Neuronal stem cell (in vitro differentiated cells): ENCODE measurements around the gene FMC1.

ENCODE experiments used
- DNase-seq: peaks from one replicate; pipeline ENCODE4 v3.0.0-alpha.2; 2013; ENCODE audit warnings: low spot score
- H2AFZ ChIP-seq: one replicate; pipeline ENCODE4 v1.6.1; 2013; ENCODE audit warnings: mild to moderate bottlenecking, low read length, inconsistent platforms
- H2AK5ac ChIP-seq: 2 replicates; pipeline ENCODE4 v1.6.1; 2013; ENCODE audit warnings: low read depth, mild to moderate bottlenecking, inconsistent platforms, low read length, moderate library complexity, mixed read lengths
- H2BK120ac ChIP-seq: 2 replicates; pipeline ENCODE4 v1.6.1; 2013; ENCODE audit warnings: low read depth, mild to moderate bottlenecking, inconsistent platforms, low read length, moderate library complexity, mixed read lengths
- H2BK12ac ChIP-seq: one replicate; pipeline ENCODE4 v1.6.1; 2013; ENCODE audit warnings: low read length, inconsistent platforms
- H2BK15ac ChIP-seq: 2 replicates; pipeline ENCODE4 v1.6.1; 2013; ENCODE audit warnings: mild to moderate bottlenecking, low read length, inconsistent platforms, mixed read lengths
- H2BK5ac ChIP-seq: one replicate; pipeline ENCODE4 v1.6.1; 2013; ENCODE audit warnings: inconsistent platforms, mild to moderate bottlenecking, low read length, moderate library complexity
- H3K14ac ChIP-seq: one replicate; pipeline ENCODE4 v1.6.1; 2013; ENCODE audit warnings: low read length, inconsistent platforms
- H3K18ac ChIP-seq: 2 replicates; pipeline ENCODE4 v1.6.1; 2013; ENCODE audit warnings: low read length, inconsistent platforms
- H3K23ac ChIP-seq: 2 replicates; pipeline ENCODE4 v1.6.1; 2013; ENCODE audit warnings: low read depth, mild to moderate bottlenecking, mixed read lengths, low read length, inconsistent platforms; ENCODE audit not compliant: poor library complexity
- H3K27ac ChIP-seq: replicated peaks from 3 replicates; pipeline ENCODE4 v1.5.1; 2013; ENCODE audit warnings: low read length, inconsistent platforms
- H3K27me3 ChIP-seq, 3 experiments: 2 replicates each; pipeline ENCODE4 v1.6.1; 2013; ENCODE audit warnings: low read length in 3 of 3, mild to moderate bottlenecking in 2 of 3, inconsistent platforms in 1 of 3, low read depth in 1 of 3, mixed read lengths in 1 of 3, moderate library complexity in 1 of 3; ENCODE audit not compliant: control insufficient read depth in 3 of 3, insufficient read depth in 3 of 3
- H3K36me3 ChIP-seq, 2 donors: replicated peaks in 1 of 2; 2 replicates each; pipeline ENCODE4 v1.6.1; 2013; ENCODE audit warnings: low read length in 2 of 2; ENCODE audit not compliant: control insufficient read depth in 2 of 2, insufficient read depth in 2 of 2
- H3K4ac ChIP-seq: 2 replicates; pipeline ENCODE4 v1.6.1; 2013; ENCODE audit warnings: inconsistent platforms, mild to moderate bottlenecking, low read length, moderate library complexity
- H3K4me1 ChIP-seq, 2 donors: 1 replicate in 1 of 2; 2 replicates in 1 of 2; pipeline ENCODE4 v1.6.1; 2013; ENCODE audit warnings: low read length in 2 of 2, low read depth in 1 of 2; ENCODE audit not compliant: control insufficient read depth in 2 of 2, insufficient read depth in 1 of 2
- H3K4me2 ChIP-seq: one replicate; pipeline ENCODE4 v1.6.1; 2013; ENCODE audit warnings: mild to moderate bottlenecking, low read length, inconsistent platforms; ENCODE audit not compliant: insufficient read depth, poor library complexity, severe bottlenecking
- H3K4me3 ChIP-seq, 2 donors: 2 replicates each; pipeline ENCODE4 v1.5.1; 2013; ENCODE audit warnings: low read length in 2 of 2, mild to moderate bottlenecking in 2 of 2, inconsistent platforms in 1 of 2, moderate library complexity in 1 of 2
- H3K79me1 ChIP-seq: one replicate; pipeline ENCODE4 v1.6.1; 2013; ENCODE audit warnings: low read depth, mild to moderate bottlenecking, inconsistent platforms, low read length, moderate library complexity
- H3K9ac ChIP-seq: one replicate; pipeline ENCODE4 v1.6.1; 2013; ENCODE audit warnings: mild to moderate bottlenecking, low read depth, low read length, inconsistent platforms; ENCODE audit not compliant: poor library complexity
- H3K9me3 ChIP-seq, 2 donors: replicated peaks in 1 of 2; 2 replicates each; pipeline versions ENCODE3 to v1.6.1; 2013; ENCODE audit warnings: low read length in 2 of 2, mild to moderate bottlenecking in 2 of 2, inconsistent platforms in 1 of 2, low read depth in 1 of 2, mixed read lengths in 1 of 2, moderate library complexity in 1 of 2; ENCODE audit not compliant: control insufficient read depth in 2 of 2, insufficient read depth in 1 of 2
- H4K8ac ChIP-seq: one replicate; pipeline ENCODE4 v1.6.1; 2013; ENCODE audit warnings: low read depth, mild to moderate bottlenecking, inconsistent platforms, low read length, moderate library complexity
- H4K91ac ChIP-seq: one replicate; pipeline ENCODE4 v1.6.1; 2013; ENCODE audit warnings: low read length, low read depth, mild to moderate bottlenecking, inconsistent platforms; ENCODE audit not compliant: poor library complexity
- WGBS, 2 donors: extraction: QIAGEN DNeasy Blood & Tissue Kit; methylation state at CpG; one replicate each; pipeline ENCODE4 v1.1.7; 2013; ENCODE audit warnings: missing lambda C conversion rate in 2 of 2, mixed read lengths in 1 of 2; ENCODE audit not compliant: insufficient read length in 2 of 2, insufficient replicate concordance in 1 of 2; ENCODE audit errors: extremely low coverage in 2 of 2; 5-methylcytosine and 5-hydroxymethylcytosine counted together

Gene FMC1

GRCh38 chr7:139358541-139359365 lies 17.6 kb downstream of the FMC1 start:
- peak overlapping the region; percentile 90 for H2AFZ ChIP-seq
- no peak overlapping the region for H3K4ac ChIP-seq
- H3K14ac ChIP-seq, result no peak overlapping the region
- H3K27me3 ChIP-seq, result no peaks in the 10 kb centered on the region
- no peak overlapping the region for H2AK5ac ChIP-seq
- no CpG with 5 or more reads among the region's 39 CpGs for WGBS, 2 donors
- H3K79me1 ChIP-seq, result peaks cover 6% of the 10 kb centered on the region
- H3K18ac ChIP-seq, result peak overlapping the region; percentile 98
- no peak overlapping the region for H2BK12ac ChIP-seq
- H4K8ac ChIP-seq, result no peak overlapping the region
- no peak overlapping the region for H4K91ac ChIP-seq
- peak overlapping the region; percentile 100 for H3K9ac ChIP-seq
- peaks cover 0 to 7% of the 10 kb centered on the region in 2 donors for H3K9me3 ChIP-seq
- peak overlapping the region; percentile 56 for H2BK15ac ChIP-seq
- peak overlapping the region; percentile 100 for H3K23ac ChIP-seq
- H2BK120ac ChIP-seq, result peak overlapping the region; percentile 97
- peak overlapping the region; percentile 92 to 100 for H3K4me3 ChIP-seq
- peak overlapping the region; percentile 95 for H2BK5ac ChIP-seq
- peak overlapping the region; percentile 68 for H3K4me2 ChIP-seq
- H3K27ac ChIP-seq, result peak overlapping the region; percentile 97
- peaks cover 2 to 3% of the 10 kb centered on the region in 2 donors for H3K4me1 ChIP-seq
- peaks cover 0 to 25% of the 10 kb centered on the region in 2 donors for H3K36me3 ChIP-seq
- no peak for DNase-seq

- Histone ChIP-seq H4K91ac (peak within 1 kb of the TSS; percentile 89), H2BK120ac (peak within 1 kb of the TSS; percentile 97), H2BK15ac (peak within 1 kb of the TSS; percentile 56), H3K4me3 (peak within 1 kb of the TSS; percentile 99 to 100), H3K9me3 (peaks cover 0 to 7% of the 10 kb centered on the region in 2 donors), H2BK12ac (peak within 1 kb of the TSS; percentile 27), H3K27ac (peak within 1 kb of the TSS; percentile 99), H3K4me1 (peaks cover 2 to 3% of the 10 kb centered on the region in 2 donors), H3K4me2 (peak within 1 kb of the TSS; percentile 73), H2AFZ (peak within 1 kb of the TSS; percentile 90), H3K14ac (peak within 1 kb of the TSS; percentile 99), H3K23ac (peak within 1 kb of the TSS; percentile 100), H3K79me1 (peaks cover 6% of the 10 kb centered on the region), H3K9ac (peak within 1 kb of the TSS; percentile 100), H3K18ac (peak within 1 kb of the TSS; percentile 100), H2AK5ac (peak within 1 kb of the TSS; percentile 97), H2BK5ac (peak within 1 kb of the TSS; percentile 95), H3K36me3 (peaks cover 0 to 33% of the 10 kb centered on the region in 2 donors), H3K4ac (peak within 1 kb of the TSS; percentile 89), H3K27me3 (no peaks in the 10 kb centered on the region), H4K8ac (peak within 1 kb of the TSS; percentile 88)
- no CpG with 5 or more reads among the region's 98 CpGs for WGBS, 2 donors
- peak; percentile 98 for DNase-seq
These were observed 18.5 kb downstream of the FMC1 start, which contains the start of gene LUC7L2 for GRCh38 chr7:139359366-139360209. TSS of gene LUC7L2 (plus strand) at chr7:139359894. CDS start at chr7:139360262, 368 bp downstream.

DNA sequence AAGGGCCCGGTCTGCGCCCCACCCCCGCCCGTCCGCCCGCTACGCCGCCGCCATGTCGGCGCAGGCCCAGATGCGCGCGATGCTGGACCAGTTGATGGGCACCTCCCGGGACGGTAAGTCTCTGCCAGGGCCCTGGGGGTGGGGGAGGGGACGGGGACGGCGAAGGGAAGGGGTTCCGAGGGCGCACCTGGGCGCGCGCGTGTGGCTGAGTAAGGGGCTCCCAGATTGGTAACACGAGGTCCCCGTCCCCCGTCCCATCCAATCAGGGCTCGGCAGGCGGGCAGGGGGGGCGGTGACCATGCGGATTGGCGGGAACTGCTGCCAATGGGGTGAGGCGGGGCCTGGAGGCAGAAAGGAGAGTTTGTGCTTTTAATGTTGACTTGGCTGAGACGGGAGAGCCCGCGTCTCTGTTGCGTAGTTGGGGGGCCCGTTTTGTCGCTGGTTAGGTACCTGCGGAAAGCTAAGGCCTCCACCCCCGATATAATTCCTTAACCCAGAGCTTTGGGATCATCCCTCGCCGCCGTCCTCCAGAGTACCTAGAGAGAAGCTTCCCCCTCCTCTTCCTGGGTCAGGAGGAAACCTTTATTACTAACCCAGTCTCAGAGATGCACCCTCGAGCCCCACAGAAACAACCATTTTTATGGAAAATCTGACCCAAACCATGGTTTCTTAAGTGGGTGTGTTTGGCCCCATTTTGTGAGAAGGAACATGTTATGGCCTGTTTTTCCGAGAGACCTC lies 19.2 kb downstream of the FMC1 start:
- H4K8ac ChIP-seq, result peak overlapping the region; percentile 88
- peak overlapping the region; percentile 96 for H2BK120ac ChIP-seq
- peak overlapping the region; percentile 100 for H3K18ac ChIP-seq

More for the DNA sequence above, 19.2 kb downstream of the FMC1 start:
- peak overlapping the region; percentile 97 for H2AK5ac ChIP-seq
- peaks cover 6% of the 10 kb centered on the region for H3K79me1 ChIP-seq
- peaks cover 1 to 39% of the 10 kb centered on the region in 2 donors for H3K36me3 ChIP-seq
- H3K4ac ChIP-seq, result peak overlapping the region; percentile 89
- H2BK15ac ChIP-seq, result no peak overlapping the region
- peak overlapping the region; percentile 99 to 100 for H3K4me3 ChIP-seq
- peak; percentile 94 for DNase-seq
- H3K14ac ChIP-seq, result peak overlapping the region; percentile 99
- peaks cover 2 to 3% of the 10 kb centered on the region in 2 donors for H3K4me1 ChIP-seq
- peak overlapping the region; percentile 73 for H3K4me2 ChIP-seq
- peak overlapping the region; percentile 99 for H3K9ac ChIP-seq
- H2BK12ac ChIP-seq, result no peak overlapping the region
- H2AFZ ChIP-seq, result peak overlapping the region; percentile 83
- H4K91ac ChIP-seq, result peak overlapping the region; percentile 89
- WGBS, 2 donors, result no CpG with 5 or more reads among the region's 47 CpGs
- peak overlapping the region; percentile 94 for H2BK5ac ChIP-seq
- H3K27ac ChIP-seq, result peak overlapping the region; percentile 99
- H3K9me3 ChIP-seq, result peaks cover 0 to 7% of the 10 kb centered on the region in 2 donors
- H3K27me3 ChIP-seq, result no peaks in the 10 kb centered on the region
- H3K23ac ChIP-seq, result peak overlapping the region; percentile 100
